ENCODE results near the gene TRIM65.
"Not testable (repeated sequence)": the region's sequence is repeated elsewhere in the genome, so short reads cannot be mapped to it uniquely, and the experiment has no call there.

TRIM65 gene

DNA sequence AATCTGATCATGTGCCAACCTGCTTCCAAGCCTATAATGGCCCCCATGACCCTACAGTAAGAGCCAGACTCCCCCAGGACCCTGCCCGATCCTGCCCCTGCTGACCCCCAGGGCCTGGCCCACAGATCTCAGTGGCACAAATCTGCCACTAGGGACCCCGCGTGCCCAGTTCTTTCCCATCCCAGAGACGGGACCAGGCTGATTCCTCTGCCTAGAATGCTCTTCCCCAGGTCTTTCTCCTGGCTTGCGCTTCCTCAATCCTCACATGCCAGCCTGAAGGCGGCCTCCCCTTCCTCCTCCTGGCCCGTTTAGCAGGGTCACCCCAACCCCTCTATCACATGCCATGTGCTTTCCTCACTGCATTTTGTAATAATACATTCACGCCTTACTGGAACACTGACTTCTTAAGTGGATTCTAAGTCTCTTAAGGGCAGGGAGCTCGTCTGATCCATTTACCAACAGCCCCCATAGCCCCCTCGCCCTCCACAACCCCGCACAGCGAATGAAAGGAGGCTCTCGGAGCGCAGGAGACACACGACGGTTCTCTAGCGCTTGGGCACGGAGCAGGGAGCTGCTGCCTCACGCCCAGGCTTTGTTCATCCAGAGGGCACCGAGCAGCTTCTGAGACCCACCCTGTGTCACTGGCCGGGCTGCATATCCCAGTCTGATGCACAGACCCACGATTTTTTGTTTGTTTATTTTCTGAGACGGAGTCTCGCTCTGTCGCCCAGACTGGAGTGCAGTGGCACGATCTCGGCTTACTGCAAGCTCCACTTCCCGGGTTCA lies 1.2 kb downstream of the TRIM65 start:
- peak; percentile 49 for DNase-seq

DNA sequence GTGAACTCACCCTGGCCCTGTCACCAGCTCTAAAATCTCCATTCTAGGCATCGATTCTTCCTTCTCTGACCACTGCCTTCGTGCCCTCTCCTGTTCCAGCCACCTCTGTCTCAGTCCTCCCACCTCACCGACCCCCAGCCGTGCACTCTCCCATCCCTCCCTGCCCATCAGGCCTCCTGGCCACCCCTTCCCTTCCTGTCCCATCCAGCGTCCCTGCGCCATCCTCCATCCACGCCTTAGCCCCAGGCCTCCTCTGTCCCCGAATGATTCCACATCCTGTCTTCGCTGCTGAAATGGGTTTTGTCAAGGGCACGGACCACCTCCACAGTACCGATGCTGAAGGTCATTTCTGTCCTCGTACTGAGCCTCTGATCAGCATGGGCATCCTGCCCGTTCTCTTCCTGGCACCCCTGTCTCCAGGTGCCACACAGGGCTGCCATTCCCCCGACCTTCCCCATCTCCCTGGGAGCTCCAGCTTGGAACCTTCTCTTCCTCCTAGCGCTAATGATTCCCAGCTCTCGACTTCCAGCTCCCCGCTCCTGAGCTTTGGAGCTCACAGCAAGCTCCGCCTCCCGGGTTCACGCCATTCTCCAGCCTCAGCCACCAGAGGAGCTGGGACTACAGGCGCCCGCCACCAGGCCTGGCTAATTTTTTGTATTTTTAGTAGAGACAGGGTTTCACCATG lies 2.6 kb downstream of the TRIM65 start:
- DNase-seq: no peak

DNA sequence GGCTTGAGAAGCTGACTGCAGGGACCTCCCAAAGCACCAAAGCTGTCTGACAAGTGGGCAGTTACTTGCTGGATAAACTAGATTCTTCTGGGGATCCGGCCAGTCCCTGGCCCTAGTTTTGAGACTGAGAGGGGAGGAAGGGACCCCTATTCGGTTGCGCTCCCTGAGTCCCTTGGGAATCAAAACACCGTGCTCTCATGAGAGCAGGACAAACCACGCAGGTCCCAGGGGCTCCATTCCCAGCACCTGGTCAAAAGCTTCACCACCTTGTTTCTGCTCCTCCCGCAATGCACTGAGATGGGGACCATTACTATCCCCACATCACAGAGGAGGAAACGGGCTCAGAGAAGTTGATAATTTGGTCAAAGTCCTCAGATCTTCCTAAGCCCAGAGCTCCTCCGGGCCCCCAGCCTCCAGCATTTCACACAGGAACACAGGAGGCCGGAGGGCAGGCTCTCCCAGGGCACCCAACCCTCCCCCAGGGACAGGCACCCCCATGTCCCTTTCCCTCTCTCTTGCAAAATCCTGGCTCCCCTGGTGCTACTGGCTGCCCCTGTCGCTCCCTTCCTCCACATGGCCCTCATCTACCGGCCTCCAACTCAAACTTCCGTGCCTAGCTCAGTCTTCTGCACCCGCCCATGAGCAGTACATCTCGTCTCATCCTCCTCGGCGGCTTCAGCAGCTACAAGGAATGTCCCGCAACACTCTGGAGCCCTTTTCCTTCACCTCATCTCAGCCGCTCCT lies 3.3 kb downstream of the TRIM65 start:
- no peak for DNase-seq

DNA sequence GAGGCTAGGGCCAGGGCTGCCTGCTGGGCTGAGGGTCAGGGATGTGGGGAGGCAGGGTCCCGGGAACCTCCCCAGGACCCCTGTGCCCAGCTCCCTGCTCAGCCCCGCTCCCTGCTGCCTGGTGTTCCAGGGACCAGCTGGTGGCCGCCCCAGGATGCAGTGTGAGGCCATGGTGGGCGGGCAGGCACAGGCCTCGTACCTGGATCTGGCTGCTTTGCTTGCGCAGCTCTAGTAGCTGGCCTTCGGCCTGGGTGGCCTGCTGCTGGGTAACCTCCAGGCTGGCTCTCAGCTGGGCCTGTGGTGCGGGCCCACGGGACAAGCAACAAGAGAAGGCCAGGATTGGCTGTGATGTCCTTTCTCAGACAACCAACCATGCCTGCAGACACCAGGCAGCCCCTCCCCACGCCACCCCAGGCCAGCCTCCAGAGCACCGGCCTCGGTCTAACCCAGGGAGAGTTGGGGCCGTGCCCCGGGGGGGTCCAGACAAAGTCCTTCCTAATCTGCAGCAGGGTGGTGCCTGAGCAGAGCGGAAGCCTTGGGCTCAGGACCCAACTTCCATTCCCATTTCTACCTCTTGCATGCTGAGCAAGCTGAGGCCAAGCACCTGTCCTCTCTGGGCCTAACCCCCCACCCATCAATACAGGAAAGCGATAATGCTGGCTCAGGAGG lies 4.1 kb downstream of the TRIM65 start:
- DNase-seq: no peak

DNA sequence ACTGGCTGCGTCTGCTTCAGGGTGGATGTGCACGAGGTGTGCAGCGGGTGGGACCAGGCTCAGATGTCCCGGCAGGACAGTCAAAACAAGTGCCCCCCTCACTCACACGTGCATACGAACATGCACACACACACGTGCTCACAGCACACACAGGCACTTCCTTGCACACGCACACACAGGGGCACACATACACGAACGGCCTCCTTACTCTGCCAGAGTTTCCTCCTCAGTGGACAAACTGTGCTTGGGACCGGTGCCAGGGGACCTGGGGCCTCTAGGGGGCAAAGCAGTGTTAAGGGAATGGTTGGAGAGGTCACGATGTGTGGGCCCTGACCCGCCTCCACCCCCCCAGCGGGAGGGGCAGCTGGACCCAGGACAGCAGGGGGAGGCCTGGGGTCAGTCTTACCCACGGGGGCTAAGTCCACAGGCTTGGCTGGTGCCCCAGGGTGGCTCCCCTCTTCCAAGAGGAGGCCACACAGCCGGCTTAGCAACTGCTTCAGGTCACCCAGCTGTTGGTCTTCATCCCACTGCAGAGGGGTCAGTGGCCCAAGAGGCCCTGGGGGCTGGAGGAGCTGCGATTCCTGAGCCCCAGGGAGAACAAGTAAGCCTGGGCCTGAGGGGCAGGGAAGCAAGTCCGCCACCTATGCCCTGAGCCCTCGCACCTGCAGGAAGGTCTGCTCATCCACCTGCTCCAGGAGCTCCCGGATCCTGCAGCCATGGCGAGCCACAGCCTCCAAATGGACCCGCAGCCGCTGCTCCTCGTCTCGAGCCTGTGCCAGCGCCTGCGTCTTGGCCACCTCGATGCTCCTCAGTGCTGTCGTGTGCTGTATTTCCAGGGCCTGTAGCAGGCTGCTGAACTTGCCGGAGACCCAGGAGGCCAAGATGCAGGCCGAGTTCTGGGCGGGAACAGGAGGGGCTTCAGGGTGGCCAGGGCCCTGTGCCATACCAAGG lies 4.9 kb downstream of the TRIM65 start:
- DNase-seq: no peak

DNA sequence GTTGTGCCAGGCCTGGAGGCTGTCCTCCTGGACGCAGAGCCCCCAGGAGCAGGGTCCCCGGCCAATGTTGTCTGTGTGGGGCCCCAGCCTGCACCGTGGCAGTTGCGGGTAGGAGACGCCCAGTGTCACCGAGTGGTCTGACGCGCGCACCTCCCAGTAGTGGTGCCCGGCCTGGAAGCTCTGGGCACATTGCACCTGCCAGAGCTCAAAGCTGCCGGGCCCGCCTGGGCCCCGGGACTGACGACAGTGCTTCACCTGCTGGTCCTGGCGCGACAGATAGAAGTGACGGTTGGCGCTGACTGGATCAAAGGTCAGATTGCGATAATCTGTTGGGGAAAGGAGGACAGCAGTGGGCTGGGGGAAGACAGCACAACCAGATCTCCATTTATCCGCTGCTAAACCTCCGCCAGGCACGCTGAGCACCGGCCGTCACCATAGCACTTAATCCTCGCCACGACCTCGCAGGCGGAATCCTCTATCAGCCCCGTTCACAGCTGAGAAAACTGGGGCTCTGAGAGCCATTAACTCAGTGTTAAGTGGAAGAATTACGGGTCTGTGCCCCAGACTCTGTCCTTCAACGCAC lies 5.6 kb downstream of the TRIM65 start:
- DNase-seq: no peak

DNA sequence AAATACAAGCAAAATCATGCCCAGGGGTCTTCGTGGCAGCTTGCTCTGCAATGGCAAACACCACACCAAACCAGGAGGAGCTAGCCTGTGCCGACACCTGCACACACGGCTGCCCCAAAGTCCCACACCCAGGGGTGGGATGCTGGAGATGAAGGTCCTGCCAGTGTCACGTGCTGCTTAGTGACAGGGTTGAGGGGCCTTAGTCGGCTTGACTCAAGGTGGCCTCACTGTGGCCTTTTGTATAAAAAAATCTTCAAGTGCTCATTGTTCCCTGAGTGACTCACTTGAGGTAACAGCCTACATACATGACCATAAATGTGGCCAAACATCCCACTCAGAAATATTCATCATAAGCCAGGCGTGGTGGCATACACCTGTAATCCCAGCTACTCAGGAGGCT lies 7.3 kb downstream of the TRIM65 start:
- no peak for DNase-seq

DNA sequence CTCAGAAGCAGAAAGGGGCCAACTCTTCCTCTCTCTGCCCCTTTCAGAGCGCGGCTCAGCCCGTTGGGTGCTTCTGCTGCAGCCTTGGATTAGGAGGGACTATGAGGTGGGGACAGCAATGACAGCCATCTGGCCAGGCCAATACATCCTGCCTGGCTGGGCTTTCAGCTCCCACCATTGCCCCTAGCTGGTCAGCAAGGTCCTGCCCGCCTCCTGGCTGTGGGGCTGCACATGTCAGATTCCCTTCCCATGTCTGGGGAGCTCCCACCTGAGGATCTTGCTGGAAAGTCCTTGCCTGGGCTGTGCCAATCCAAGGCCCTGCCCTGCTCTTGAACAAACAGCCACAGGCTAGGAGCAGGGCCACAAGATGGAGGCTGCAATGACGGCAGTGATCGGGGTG lies 8.3 kb downstream of the TRIM65 start:
- no peak for DNase-seq

DNA sequence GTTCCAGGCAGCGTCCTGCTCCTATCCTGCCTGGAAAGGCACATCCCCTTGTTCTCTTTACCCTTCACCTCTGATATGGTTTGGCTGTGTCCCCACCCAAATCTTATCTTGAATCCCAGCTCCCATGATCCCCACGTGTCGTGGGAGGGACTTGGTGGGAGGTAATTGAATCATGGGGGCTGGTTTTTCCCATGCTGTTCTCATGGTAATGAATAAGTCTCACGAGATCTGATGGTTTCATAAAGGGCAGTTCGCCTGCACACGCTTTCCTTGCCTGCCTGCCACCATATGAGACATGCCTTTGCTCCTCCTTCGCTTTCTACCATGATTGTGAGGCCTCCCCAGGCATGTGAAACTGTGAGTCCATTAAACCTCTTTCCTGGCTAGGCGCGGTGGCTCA lies 10.9 kb downstream of the TRIM65 start:
- not testable (repeated sequence) for DNase-seq

DNA sequence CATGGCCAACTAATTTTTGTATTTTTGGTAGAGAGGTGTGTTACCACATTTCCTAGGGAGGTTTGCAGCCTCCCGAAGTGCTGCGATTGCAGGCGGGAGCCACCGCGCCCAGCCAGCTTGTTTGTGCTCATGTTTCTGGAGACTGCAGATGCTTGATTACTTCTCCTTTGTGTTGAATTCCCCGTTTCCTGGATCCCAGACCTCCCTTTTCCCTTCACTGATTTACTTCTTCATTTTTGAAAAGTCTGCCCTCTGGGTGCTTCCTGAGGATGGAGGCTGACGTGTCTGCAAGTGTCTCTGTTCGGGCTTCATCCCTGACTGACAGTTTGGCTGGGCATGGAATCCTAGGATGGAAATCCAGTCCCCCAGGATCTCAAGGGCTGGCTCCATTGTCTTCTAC lies 11.3 kb downstream of the TRIM65 start:
- no peak for DNase-seq

DNA sequence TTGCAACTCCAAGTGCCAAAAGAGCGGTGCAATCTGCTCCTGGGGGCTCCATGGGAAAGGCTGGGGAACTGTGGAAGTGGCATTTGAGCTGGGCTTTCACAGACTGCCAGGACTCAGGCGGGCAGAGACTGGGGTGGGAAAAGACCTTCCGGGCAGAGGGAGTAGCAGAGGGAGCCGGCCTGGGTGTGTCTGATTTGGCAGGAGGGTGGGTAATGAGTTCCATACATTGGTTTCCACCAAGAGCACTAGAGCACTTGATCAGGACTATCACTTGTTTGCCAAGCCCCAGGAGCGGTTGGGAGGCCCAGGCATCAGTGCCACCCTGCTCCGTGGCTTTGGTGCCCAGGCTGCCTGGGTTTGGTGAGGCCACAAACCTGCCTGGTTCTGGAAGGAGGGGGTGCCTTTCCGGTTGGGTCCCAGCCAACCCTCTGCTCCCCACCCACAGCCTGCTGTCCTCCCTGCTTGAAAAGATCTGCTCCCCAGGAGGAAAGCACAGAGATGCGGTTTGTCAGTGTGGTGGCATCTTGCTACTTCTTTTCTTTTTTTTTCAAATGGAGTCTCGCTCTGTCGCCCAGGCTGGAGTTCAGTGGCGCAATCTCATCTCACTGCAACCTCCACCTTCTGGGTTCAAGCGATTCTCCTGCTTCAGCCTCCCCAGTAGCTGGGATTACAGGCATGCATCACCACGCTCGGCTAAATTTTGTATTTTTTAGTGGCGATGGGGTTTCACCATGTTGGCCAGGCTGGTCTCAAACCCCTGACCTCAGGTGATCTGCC lies 14.9 kb downstream of the TRIM65 start:
- no peak for DNase-seq

DNA sequence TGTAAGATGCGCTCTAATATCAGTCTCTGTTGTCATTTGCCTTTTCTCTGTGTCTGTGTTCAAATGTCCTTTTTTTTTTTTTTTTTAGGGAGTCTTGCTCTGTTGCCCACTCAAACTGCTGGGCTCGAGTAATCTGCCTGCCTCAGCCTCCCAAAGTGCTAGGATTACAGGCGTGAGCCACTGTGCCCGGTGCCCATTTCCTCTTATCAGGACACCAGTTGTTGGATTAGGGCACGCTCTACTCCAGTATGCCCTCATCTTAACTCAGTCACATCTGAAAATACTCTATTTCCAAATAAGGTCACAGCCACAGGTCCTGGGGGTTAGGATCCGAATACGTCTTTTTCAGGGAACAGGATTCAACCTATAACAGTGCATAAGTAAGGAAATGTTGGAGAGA lies 16.5 kb downstream of the TRIM65 start:
- DNase-seq: no peak

DNA sequence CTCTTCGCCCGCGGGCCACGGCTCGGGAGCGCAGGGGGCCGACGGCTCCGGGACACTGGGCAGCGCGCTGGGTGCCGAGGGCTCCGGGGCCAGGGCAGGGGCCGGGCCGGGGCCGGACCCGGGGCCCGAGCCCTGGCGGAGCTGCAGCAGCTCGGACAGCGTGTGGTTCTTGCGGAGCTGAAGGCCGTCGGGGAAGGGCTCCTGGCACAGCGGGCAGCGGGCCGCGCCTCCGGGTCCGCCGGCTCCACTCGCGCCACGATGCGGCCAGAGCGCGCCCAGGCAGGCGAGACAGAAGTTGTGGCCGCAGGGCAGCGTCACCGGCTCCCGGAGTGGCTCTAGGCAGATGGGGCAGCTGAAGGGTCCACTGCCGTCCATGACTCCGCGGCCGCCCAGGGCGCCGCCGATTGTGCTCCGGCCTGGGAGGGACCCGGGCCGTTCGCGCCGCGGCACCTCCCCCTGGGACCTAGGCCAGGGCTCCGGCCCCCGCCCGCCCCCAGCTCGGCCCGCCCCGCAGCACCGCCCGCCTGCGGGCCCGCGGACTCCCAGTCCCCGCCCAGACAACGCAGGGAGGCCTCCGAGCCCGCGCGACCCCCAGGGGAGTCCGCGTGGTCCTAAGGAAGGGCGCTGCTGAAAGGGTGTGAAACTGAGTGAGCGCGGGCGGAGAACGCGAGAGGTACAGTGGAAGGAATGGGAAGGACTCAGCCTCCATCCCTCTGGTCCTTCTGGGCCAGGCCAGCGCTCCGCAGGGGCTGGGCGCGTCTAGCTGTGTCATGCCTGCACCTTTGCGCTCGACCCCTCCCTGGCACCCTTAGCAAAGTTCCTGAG lies 18.4 kb downstream of the TRIM65 start, which contains the start of gene TRIM47:
Gene TRIM47 (minus strand): TSS at position 408 of the 825 bp plus-strand sequence. CDS start 33 bp downstream, at position 375.
- DNase-seq: peak; percentile 52

DNA sequence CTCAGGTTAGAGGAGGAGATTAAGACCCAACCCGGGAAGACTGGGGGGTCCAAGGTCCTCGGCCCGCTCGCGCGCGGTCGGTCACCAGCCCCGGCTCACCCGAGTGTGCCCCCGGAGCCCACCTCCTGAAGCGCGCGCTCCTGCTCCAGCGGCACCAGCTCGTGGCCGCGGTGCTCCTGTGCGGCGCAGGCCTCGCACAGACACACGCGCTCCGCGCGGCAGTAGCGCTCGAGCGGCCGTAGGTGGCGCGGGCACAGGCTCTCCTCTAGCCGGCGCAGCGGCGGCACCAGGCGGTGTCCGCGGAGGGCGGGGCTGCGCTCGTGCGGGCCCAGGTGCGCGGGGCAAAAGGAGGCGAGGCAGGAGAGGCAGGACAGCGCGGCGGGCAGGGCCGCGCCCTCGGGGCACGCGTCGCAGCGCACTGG lies 19.0 kb downstream of the TRIM65 start:
- peak; percentile 74 for DNase-seq

DNA sequence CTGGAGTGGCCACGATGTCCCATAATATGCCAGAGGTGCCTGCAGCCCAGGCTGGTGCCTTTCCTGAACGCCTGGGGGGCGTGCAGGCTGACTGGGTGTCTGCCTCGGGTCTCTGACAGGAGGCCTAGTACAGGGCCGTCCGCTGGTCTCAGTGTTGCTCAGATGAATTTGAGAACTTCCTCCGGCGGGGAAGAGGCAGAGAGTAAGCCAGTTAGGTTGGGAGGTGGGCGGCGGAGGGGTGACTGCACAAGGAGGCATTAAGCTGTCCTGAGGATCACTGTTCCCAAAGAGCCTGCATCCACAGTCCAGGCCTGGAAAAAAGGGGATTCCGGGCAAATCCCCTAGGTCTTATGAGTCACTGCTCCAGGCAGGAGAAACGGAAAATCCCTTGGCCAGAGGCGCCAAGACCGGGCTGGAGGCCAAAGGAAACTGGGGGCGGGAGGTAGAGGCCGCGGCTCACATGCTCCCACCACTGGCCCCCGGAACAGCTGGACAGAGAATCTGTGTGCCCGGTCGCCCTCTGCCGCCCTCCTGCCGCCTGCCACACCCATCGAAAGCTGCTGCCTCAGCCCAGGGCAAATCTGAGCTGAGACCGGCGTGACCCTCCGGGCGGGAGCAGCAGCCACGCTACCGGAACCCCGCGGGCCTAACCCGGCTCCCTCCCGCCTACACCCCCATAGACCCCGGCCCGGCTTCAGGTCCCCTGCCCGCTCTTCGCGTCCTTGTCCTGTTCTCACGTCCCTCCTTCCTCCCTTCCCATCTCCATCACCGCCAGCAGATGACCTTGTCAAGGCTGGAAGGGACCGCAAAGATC lies 19.6 kb downstream of the TRIM65 start:
- peak; percentile 70 for DNase-seq

DNA sequence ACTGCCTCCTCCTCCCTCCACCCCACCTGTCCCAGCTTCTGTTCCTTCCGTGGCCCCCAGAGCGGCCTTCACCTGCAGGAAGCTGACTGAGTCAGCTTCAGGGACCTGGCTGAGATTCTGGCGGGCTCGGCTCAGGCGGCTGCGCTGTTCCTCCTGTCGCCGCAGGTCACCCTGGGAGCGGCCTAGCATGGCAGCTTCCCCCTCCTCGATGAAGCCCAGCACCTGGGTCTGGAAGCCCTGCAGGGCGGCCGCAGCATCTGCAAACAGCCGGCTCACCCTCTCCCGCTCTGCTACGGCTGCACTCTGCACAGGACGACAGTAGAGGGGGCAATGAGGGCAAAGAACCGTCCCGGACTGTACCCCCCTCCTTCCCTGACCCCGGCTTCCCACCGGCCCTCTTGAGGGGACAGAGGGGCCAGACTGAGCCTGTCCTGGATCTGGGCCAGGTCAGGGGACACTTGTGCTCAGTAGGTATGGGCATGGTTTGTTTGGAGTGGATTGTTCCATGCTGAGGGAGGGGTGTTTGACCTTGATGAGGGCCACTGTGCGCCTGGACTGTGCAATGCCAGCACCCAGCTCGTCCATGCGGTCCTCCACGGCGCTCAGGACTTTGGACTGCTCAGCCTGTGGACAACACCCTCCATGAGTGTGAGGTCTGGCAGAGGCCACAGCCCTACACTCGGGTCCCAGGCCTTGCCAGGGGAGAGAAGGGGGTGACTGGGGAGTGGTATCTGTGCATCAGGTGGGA lies 20.4 kb downstream of the TRIM65 start:
- peak; percentile 79 for DNase-seq

DNA sequence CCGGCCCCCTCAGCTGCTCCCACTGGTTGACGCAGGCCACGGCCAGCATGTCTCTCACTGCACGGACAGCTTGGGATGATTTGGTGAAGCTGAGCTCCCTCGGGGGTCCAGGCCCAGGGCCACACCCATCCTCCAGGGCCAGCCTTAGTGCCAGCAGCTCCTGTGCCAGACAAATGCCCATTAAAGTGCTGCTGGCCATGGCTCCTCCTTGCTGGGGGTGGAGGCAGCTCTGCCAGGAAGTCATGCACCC lies 20.9 kb downstream of the TRIM65 start:
- DNase-seq: no peak

DNA sequence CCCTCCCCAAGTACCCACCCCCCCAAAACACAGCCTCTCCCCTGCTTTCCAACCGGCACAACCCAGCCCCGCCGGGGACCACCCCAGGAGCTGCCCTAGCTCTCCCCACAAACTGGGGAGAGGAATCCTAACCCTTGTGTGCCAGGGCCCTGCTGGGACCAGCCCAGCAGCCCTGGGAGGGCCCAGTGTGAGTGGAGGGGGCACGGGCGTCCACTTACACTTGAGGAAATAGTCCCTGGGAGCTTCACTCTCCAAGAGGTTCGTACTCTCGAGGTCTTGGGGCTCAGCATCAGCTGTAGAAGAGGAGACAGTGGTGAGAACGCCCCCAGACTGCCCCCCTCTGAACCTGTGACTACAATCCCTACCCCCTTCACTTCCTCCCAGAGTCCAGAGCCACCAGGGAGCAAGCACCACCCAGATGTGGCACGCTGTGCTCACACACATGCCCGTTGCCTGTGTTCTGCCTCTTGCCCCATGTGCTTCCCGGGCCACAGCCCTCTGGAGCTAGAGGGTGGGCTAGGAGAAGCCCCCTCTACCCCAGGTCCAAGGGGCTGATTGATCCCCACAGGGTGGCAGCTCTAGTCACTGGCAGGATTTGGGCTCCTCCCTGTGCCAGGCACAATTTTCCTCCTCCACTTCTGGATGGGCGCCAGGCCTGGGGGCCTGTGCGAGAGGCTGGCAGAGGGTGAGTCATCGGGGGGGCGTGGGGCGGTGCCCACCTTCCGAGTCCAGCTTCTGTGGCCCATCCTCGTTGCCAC lies 21.4 kb downstream of the TRIM65 start:
- DNase-seq: no peak

All from stimulated activated CD8-positive, alpha-beta memory T cell treated with anti-CD3 and anti-CD28 coated beads, Interleukin-4, amount 100 ng/mL, for 48 hours (primary cell).